ENCODE results near the gene HMX2.
"Not testable (repeated sequence)": the region's sequence is repeated elsewhere in the genome, so short reads cannot be mapped to it uniquely, and the experiment has no call there.

HMX2 gene

GRCh38 chr10:123153486-123154091 is 5.7 kb downstream of the HMX2 start:
- DNase-seq = no peak

- peak; percentile 96 for DNase-seq
Observed at GRCh38 chr10:123154092-123154710, 6.3 kb downstream of the HMX2 start, which contains the start of gene BUB3. Gene BUB3, plus strand, starts transcription at chr10:123154402. Its CDS starts 516 bp downstream, at chr10:123154918.

GRCh38 chr10:123154711-123155505 is 7.0 kb downstream of the HMX2 start:
- DNase-seq = peak; percentile 39

- peak; percentile 48 for DNase-seq
Observed at GRCh38 chr10:123156078-123156477, 8.1 kb downstream of the HMX2 start.

- peak; percentile 68 for DNase-seq
Observed at GRCh38 chr10:123157210-123157609, 9.3 kb downstream of the HMX2 start.

GRCh38 chr10:123158682-123159081 is 10.7 kb downstream of the HMX2 start:
- DNase-seq = no peak

- no peak for DNase-seq
Observed at GRCh38 chr10:123160311-123160980, 12.5 kb downstream of the HMX2 start.

GRCh38 chr10:123164319-123164718 is 16.4 kb downstream of the HMX2 start:
- no peak for DNase-seq

GRCh38 chr10:123165445-123166072 is 17.6 kb downstream of the HMX2 start:
- DNase-seq = no peak

GRCh38 chr10:123166618-123167017 is 18.7 kb downstream of the HMX2 start:
- no peak for DNase-seq

- no peak for DNase-seq
Observed at GRCh38 chr10:123170961-123171360, 23.0 kb downstream of the HMX2 start.

GRCh38 chr10:123171616-123172015 is 23.7 kb downstream of the HMX2 start:
- not testable (repeated sequence) for DNase-seq

- no peak for DNase-seq
Observed at GRCh38 chr10:123175389-123176387, 27.8 kb downstream of the HMX2 start.

- not testable (repeated sequence) for DNase-seq
Observed at GRCh38 chr10:123178390-123178789, 30.5 kb downstream of the HMX2 start.

GRCh38 chr10:123180101-123181090 is 32.5 kb downstream of the HMX2 start:
- no peak for DNase-seq

GRCh38 chr10:123183724-123184123 is 35.8 kb downstream of the HMX2 start:
- DNase-seq = no peak

- DNase-seq = no peak
Observed at GRCh38 chr10:123187781-123188180, 39.8 kb downstream of the HMX2 start.

- no peak for DNase-seq
Observed at GRCh38 chr10:123191886-123192285, 44.0 kb downstream of the HMX2 start.

GRCh38 chr10:123194056-123194455 is 46.1 kb downstream of the HMX2 start:
- DNase-seq = no peak

All from NCI-H226 (cell line).